Activated naive CD4-positive, alpha-beta T cell (primary cell): Measurements from ENCODE around the gene PDE4B.

Experiments
- DNase-seq, 4 experiments: peaks; one replicate each; lab custom pipeline; 2025; lab: John Stamatoyannopoulos, UW

The PDE4B gene

DNA sequence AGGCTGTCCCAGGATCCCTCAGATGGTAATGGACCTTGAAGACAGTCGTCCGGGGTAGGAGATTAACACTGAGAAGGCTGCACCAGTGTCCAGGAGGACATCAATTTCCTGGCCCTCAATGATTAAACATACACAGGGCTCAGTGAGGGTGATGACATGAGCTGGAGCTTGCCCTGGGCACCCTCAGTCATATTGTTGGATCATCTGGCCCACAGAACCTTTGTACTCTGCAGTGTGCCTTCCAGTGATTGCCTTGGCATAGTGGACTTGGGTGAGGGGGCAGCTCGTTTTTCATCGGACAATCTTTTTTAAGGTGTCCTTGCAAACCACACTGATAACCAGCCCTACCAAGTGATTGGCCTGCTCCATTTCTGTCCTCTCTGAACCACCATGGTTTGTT lies 630.1 kb downstream of the PDE4B start:
- DNase-seq, result no peak
